Type B pancreatic cell (in vitro differentiated cells): ENCODE results near the gene ADGRV1. TPM values are rescaled to one million over a fixed set of nuclear protein-coding genes. Genes with fewer than 3 reads are reported as not detected.

Experiments used
- DNase-seq: peaks from one replicate; pipeline ENCODE4 v3.0.0; 2021; ENCODE audit warnings: mixed read lengths; ENCODE audit not compliant: unreplicated experiment; ENCODE audit errors: extremely low spot score
- H3K27ac Mint-ChIP-seq: 2 replicates; pipeline ENCODE4 v1.8.0; 2021; ENCODE audit warnings: mild to moderate bottlenecking, mixed read lengths
- H3K27me3 Mint-ChIP-seq: 2 replicates; pipeline ENCODE4 v1.8.0; 2021; ENCODE audit warnings: mixed read lengths
- H3K36me3 Mint-ChIP-seq: 2 replicates; pipeline ENCODE4 v1.8.0; 2021; ENCODE audit warnings: mixed read lengths
- H3K4me1 Mint-ChIP-seq: one replicate; pipeline ENCODE4 v1.8.0; 2021; ENCODE audit warnings: mixed read lengths; ENCODE audit not compliant: unreplicated experiment
- H3K4me3 Mint-ChIP-seq: 2 replicates; pipeline ENCODE4 v1.8.0; 2021; ENCODE audit warnings: mild to moderate bottlenecking, mixed read lengths
- H3K9me3 Mint-ChIP-seq: 2 replicates; pipeline ENCODE4 v1.8.0; 2021; ENCODE audit warnings: mixed read lengths
- total RNA-seq: library from RNA; stranded (reverse); gene quantifications from 2 replicates; pipeline ENCODE4 v1.2.1, GENCODE V29; 2021; ENCODE audit warnings: low replicate concordance
- TF ChIP-seq, protein P1 (sequence below): fragments of 200-600 bp; sonication (generic); conservative IDR thresholded peaks from 2 replicates; pipeline ENCODE4 v1.5.0; 2021; ENCODE audit warnings: antibody characterized with exemption, mild to moderate bottlenecking

ADGRV1 gene
- total RNA-seq, 1 donor from 2014 or later: 29.5 TPM

DNA sequence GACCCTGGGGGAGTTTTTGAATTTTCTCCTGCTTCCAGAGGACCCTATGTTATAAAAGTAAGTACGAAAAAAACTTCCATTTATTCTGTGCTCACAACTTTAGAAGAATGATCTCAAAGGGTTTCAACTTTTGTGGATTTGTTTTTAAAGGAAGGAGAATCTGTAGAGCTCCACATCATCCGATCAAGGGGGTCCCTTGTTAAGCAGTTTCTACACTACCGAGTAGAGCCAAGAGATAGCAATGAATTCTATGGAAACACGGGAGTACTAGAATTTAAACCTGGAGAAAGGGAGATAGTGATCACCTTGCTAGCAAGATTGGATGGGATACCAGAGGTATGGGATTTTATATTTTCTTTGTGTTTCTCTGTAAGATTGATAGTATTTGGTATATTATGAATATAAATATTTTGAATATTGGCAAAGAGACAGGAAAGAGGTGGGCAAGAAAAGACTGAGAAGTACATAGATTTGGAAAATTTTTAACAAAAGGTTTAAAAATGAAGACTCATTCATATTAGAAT lies 84.2 kb downstream of the ADGRV1 start:
- no peak overlapping the region for H3K27ac Mint-ChIP-seq
- no peaks in the 10 kb centered on the region for H3K9me3 Mint-ChIP-seq
- no peak for DNase-seq
- TF ChIP-seq, protein P1, sequence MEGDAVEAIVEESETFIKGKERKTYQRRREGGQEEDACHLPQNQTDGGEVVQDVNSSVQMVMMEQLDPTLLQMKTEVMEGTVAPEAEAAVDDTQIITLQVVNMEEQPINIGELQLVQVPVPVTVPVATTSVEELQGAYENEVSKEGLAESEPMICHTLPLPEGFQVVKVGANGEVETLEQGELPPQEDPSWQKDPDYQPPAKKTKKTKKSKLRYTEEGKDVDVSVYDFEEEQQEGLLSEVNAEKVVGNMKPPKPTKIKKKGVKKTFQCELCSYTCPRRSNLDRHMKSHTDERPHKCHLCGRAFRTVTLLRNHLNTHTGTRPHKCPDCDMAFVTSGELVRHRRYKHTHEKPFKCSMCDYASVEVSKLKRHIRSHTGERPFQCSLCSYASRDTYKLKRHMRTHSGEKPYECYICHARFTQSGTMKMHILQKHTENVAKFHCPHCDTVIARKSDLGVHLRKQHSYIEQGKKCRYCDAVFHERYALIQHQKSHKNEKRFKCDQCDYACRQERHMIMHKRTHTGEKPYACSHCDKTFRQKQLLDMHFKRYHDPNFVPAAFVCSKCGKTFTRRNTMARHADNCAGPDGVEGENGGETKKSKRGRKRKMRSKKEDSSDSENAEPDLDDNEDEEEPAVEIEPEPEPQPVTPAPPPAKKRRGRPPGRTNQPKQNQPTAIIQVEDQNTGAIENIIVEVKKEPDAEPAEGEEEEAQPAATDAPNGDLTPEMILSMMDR: no peak
- no peak overlapping the region for H3K4me3 Mint-ChIP-seq
- no peaks in the 10 kb centered on the region for H3K27me3 Mint-ChIP-seq
- peaks cover 7% of the 10 kb centered on the region for H3K4me1 Mint-ChIP-seq
- H3K36me3 Mint-ChIP-seq: no peaks in the 10 kb centered on the region

GRCh38 chr5:90644132-90644531 lies 85.5 kb downstream of the ADGRV1 start:
- Mint-ChIP-seq H3K36me3 (no peaks in the 10 kb centered on the region), H3K27ac (no peak overlapping the region), H3K4me1 (peaks cover 7% of the 10 kb centered on the region), H3K4me3 (no peak overlapping the region), H3K27me3 (no peaks in the 10 kb centered on the region), H3K9me3 (no peaks in the 10 kb centered on the region)
- no peak for DNase-seq
- TF ChIP-seq, protein P1: no peak

DNA sequence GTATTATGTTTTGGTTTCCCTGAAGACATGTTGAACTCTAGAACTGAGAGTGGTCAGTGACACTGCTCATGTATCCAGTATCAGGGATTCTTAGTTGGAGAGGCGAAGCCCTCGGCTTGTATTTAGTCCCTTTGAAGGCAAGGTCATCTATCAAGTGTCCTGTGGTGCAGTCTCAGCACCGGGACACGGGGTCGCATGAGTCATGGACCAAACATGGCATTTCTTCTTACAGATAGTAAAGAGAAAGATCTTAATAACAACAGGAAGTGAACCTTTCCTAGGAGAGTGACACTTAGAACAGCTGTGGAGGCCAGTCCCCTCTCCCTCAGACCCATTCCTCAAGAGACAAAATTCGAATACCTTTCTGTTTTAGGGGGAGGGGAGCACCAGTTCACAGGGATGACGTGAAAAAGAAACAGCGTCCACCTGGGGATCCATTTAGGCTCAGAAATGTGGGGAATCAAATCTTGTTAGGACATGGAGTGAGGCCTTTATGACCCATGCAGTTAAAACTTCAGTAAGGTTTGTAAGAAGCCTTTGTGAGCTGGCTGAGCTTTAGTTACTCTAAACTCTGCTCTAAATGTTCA lies 86.5 kb downstream of the ADGRV1 start:
- peak overlapping the region; percentile 27 for H3K27ac Mint-ChIP-seq
- H3K36me3 Mint-ChIP-seq: no peaks in the 10 kb centered on the region
- no peak for DNase-seq
- TF ChIP-seq, protein P1: no peak
- no peaks in the 10 kb centered on the region for H3K27me3 Mint-ChIP-seq
- no peaks in the 10 kb centered on the region for H3K9me3 Mint-ChIP-seq
- H3K4me3 Mint-ChIP-seq: peak overlapping the region; percentile 19
- H3K4me1 Mint-ChIP-seq: peaks cover 7% of the 10 kb centered on the region

DNA sequence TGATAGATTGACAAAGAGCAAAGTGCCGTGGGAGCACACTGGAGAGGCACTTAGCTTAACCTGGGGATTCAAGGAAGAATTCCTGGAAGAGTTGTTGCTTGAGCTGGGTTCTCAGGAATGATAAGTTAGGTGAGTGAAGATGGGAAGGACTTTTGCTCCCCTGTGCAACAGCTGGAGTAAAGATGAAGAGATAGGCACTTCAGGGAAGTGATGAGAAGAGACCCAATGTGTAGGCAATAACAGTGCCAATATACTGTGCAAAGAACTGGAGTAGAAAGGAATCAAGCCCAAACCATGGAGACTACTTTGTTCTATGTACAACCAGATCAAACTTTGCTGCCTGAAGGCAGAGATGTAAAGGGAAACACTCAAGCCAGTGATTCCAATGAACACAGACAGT lies 92.2 kb downstream of the ADGRV1 start:
- Mint-ChIP-seq H3K4me3 (no peak overlapping the region), H3K4me1 (no peaks in the 10 kb centered on the region), H3K36me3 (peaks cover 3% of the 10 kb centered on the region), H3K27me3 (no peaks in the 10 kb centered on the region), H3K9me3 (no peaks in the 10 kb centered on the region), H3K27ac (no peak overlapping the region)
- no peak for DNase-seq
- TF ChIP-seq, protein P1: no peak

DNA sequence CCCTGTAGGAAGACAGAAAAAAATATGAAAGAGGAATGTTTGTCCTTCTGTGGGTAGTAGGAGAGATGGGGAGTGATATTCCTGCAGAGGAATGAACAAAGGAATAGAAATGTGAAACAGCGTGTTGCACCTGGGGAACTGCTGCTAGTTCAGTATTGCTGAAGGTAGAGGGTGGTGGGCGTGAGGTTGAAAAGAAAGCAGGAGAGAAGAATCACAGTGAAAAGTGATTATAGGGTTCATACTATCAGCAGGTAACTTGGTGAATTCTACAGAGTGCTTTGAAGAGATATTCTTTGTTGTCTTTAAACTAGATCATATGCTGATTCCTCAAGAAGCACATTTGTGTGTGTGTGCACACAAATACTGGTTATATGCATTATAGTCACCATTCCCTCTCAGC lies 95.6 kb downstream of the ADGRV1 start:
- no peak for DNase-seq
- Mint-ChIP-seq H3K4me3 (no peak overlapping the region), H3K27me3 (no peaks in the 10 kb centered on the region), H3K4me1 (no peaks in the 10 kb centered on the region), H3K9me3 (no peaks in the 10 kb centered on the region), H3K27ac (no peak overlapping the region), H3K36me3 (peaks cover 3% of the 10 kb centered on the region)
- TF ChIP-seq, protein P1: no peak
